K562 (cell line): ENCODE measurements around the gene TERB1. TPM values are rescaled to one million over a fixed set of nuclear protein-coding genes. Genes with fewer than 3 reads are reported as not detected.

Experiments
- ATAC-seq: fragments of 200-7000 bp; cut with Tn5 transposase; 3 replicates; pipeline ENCODE4 v1.9.1; 2020; ENCODE audit warnings: moderate library complexity
- BruUV-seq: library from RNA; stranded (reverse); fragments of 400-500 nt; replicated peaks from 2 replicates; lab custom pipeline; 2021; lab: Mats Ljungman, UMichigan
- CTCF ChIA-PET: fragments of 300-600 bp; formaldehyde crosslinking; extraction: SDS; loops from one replicate; lab custom pipeline; 2021; ENCODE audit warnings: low intra/inter-chr PET ratio; lab: Yijun Ruan, JAX
- POLR2A ChIA-PET: fragments of 300-600, 350-650 bp; sonication (Branson Sonifier 250); formaldehyde crosslinking; extraction: SDS; loops from one replicate; lab custom pipeline; 2021; ENCODE audit warnings: antibody characterized with exemption, inconsistent platforms; lab: Yijun Ruan, JAX
- DNase-seq, 4 experiments: peaks; one replicate each; pipeline versions ENCODE4 v3.0.0 to v3.0.0-alpha.2; 2011 to 2018; ENCODE audit warnings: low spot score in 3 of 4, mixed read lengths in 3 of 4; ENCODE audit errors: extremely low read depth in 1 of 4
- FAIRE-seq: peaks from 2 replicates; lab custom pipeline; 2011; peaks lifted over from hg19 to GRCh38; lab: Jason Lieb, UNC
- H2AFZ ChIP-seq: 2 replicates; pipeline ENCODE4 v1.6.0; 2011; ENCODE audit warnings: low read depth, low read length, control low read depth, inconsistent platforms
- H3K27ac ChIP-seq: fragments of 200-600 bp; 3 replicates; pipeline ENCODE4 v1.8.0; 2011; ENCODE audit warnings: low read depth, mild to moderate bottlenecking, control low read depth, inconsistent platforms, low read length, moderate library complexity, mixed read lengths; ENCODE audit errors: extremely low read depth
- H3K27me3 ChIP-seq, 2 experiments: fragments of 300-600 bp in 1 of 2; 2 replicates in 1 of 2; 3 replicates in 1 of 2; pipeline versions ENCODE4 v1.6.0 to v1.8.0; 2011; ENCODE audit warnings: inconsistent platforms in 2 of 2, low read length in 2 of 2, mild to moderate bottlenecking in 1 of 2, mixed read lengths in 1 of 2, moderate library complexity in 1 of 2; ENCODE audit not compliant: control insufficient read depth in 2 of 2, insufficient read depth in 2 of 2
- H3K36me3 ChIP-seq: fragments of 300-600 bp; 3 replicates; pipeline ENCODE4 v1.8.0; 2011; ENCODE audit warnings: mild to moderate bottlenecking, low read length, inconsistent platforms; ENCODE audit not compliant: control insufficient read depth, insufficient read depth
- H3K4me1 ChIP-seq, 2 experiments: fragments of 200-600 bp in 1 of 2; replicated peaks in 1 of 2; 2 replicates in 1 of 2; 3 replicates in 1 of 2; pipeline versions ENCODE4 v1.5.1 to v1.8.0; 2011; ENCODE audit warnings: inconsistent platforms in 2 of 2, low read length in 2 of 2, mild to moderate bottlenecking in 1 of 2, mixed read lengths in 1 of 2, moderate library complexity in 1 of 2; ENCODE audit not compliant: control insufficient read depth in 2 of 2, insufficient read depth in 2 of 2
- H3K4me2 ChIP-seq: 2 replicates; pipeline ENCODE4 v1.6.1; 2011; ENCODE audit warnings: low read length, control low read depth, inconsistent platforms, mixed read lengths; ENCODE audit not compliant: insufficient read depth
- H3K4me3 ChIP-seq: fragments of 200-600 bp; sonication (generic), shearing (Covaris generic); 2 replicates; pipeline ENCODE4 v1.5.1; 2016; ENCODE audit warnings: control low read depth, inconsistent platforms
- H3K79me2 ChIP-seq: fragments of 200-600 bp; 3 replicates; pipeline ENCODE4 v1.8.0; 2011; ENCODE audit warnings: low read length, inconsistent platforms; ENCODE audit not compliant: control insufficient read depth, insufficient read depth
- H3K9ac ChIP-seq, 2 experiments: 2 replicates each; pipeline versions ENCODE4 v1.6.0 to v1.6.1; 2011; ENCODE audit warnings: low read depth in 2 of 2, low read length in 2 of 2, control low read depth in 1 of 2, inconsistent platforms in 1 of 2, mild to moderate bottlenecking in 1 of 2, mixed read lengths in 1 of 2; ENCODE audit not compliant: insufficient read depth in 1 of 2
- H3K9me1 ChIP-seq: one replicate; pipeline ENCODE4 v1.6.0; 2011; ENCODE audit warnings: inconsistent platforms, mild to moderate bottlenecking, low read length, moderate library complexity; ENCODE audit not compliant: control insufficient read depth, insufficient read depth
- H3K9me3 ChIP-seq: replicated peaks from 2 replicates; pipeline ENCODE4 v1.5.1; 2011; ENCODE audit warnings: low read depth, low read length, inconsistent platforms; ENCODE audit not compliant: control insufficient read depth, insufficient read depth
- H4K20me1 ChIP-seq: replicated peaks from 2 replicates; pipeline ENCODE4 v1.6.1; 2011; ENCODE audit warnings: low read length, inconsistent platforms, mixed read lengths; ENCODE audit not compliant: control insufficient read depth, insufficient read depth
- ARNT ChIP-seq, 2 experiments: fragments of 450-650 bp; IDR thresholded peaks; 2 replicates each; pipeline ENCODE4 v1.6.1; 2016; ENCODE audit warnings: mild to moderate bottlenecking in 1 of 2
- ID3 ChIP-seq, 2 experiments: fragments of 250-450 bp in 1 of 2; fragments of 450-650 bp in 1 of 2; sonication (Bioruptor Pico) in 1 of 2; IDR thresholded peaks; 2 replicates each; pipeline versions ENCODE4 v1.6.1 to v1.8.0; 2016 to 2021; ENCODE audit warnings: mild to moderate bottlenecking in 2 of 2, moderate library complexity in 2 of 2, missing compliant biosample characterization in 1 of 2, missing genetic modification characterization in 1 of 2
- JUN ChIP-seq, 2 experiments: sonication (generic) in 1 of 2; formaldehyde crosslinking in 1 of 2; IDR thresholded peaks; 2 replicates each; pipeline versions ENCODE4 v1.6.1 to v1.8.0; 2012 to 2022; ENCODE audit warnings: borderline replicate concordance in 2 of 2, mild to moderate bottlenecking in 2 of 2, improper control_type of control experiment in 1 of 2, low read depth in 1 of 2, low read length in 1 of 2, missing genetic modification reagents in 1 of 2
- PATZ1 ChIP-seq: fragments of 250-450 bp; sonication (Bioruptor Pico); IDR thresholded peaks from 2 replicates; pipeline ENCODE4 v1.5.0; 2020; ENCODE audit warnings: mild to moderate bottlenecking, borderline replicate concordance
- RBM15 ChIP-seq: fragments of 200-400 bp; formaldehyde crosslinking; IDR thresholded peaks from 2 replicates; pipeline ENCODE4 v1.6.1; 2018; ENCODE audit warnings: mild to moderate bottlenecking, low read length, moderate library complexity; ENCODE audit not compliant: insufficient read depth
- ZBTB7A ChIP-seq: IDR thresholded peaks from 2 replicates; pipeline ENCODE4 v1.6.1; 2011; ENCODE audit warnings: low read depth, mild to moderate bottlenecking, low read length, moderate library complexity, borderline replicate concordance; ENCODE audit not compliant: control insufficient read depth
- ZNF217 ChIP-seq: sonication (generic); formaldehyde crosslinking; IDR thresholded peaks from 2 replicates; pipeline ENCODE4 v1.8.0; 2022; ENCODE audit warnings: mild to moderate bottlenecking, missing genetic modification reagents
- ZNF609 ChIP-seq: sonication (generic); formaldehyde crosslinking; IDR thresholded peaks from 2 replicates; pipeline ENCODE4 v1.8.1; 2023; ENCODE audit warnings: missing genetic modification reagents, mild to moderate bottlenecking, borderline replicate concordance
- WGBS: fragments of 100-300 bp; shearing (Covaris generic); methylation state at CpG from one replicate; pipeline ENCODE4 v1.1.6; 2016; ENCODE audit warnings: low coverage, mixed read lengths; ENCODE audit not compliant: insufficient coverage; ENCODE audit errors: missing lambda C conversion rate; 5-methylcytosine and 5-hydroxymethylcytosine counted together
- in situ Hi-C: fragments of 300-500 bp; cut with MboI; formaldehyde crosslinking; loops from 4 replicates; pipeline ENCODE4 v1.15.0; 2018; ENCODE audit warnings: inconsistent platforms, mixed read lengths
- intact Hi-C: fragments of 100-400 bp; cut with micrococcal nuclease; formaldehyde crosslinking; loops from 2 replicates; pipeline ENCODE4 v1.14.2; 2022
- polyA plus RNA-seq, 8 experiments: library from polyadenylated mRNA; depleted of rRNA in 4 of 8; stranded (reverse) in 5 of 8; unstranded in 3 of 8; fragments of >200 nt; fragmentation: Nextera tagmentation in 2 of 8; fragmentation: Illumina TruSeq in 1 of 8; extraction: Ambion mirVana in 2 of 8; extraction: Trizol in 1 of 8; gene quantifications; 2 replicates each; pipeline versions ENCODE4 v1.2.1 to v1.2.3, GENCODE V29; 2011 to 2014; ENCODE audit warnings: inconsistent platforms in 1 of 8, missing spikeins in 1 of 8
- total RNA-seq, 7 experiments: library from RNA; depleted of rRNA in 6 of 7; stranded (reverse); fragments of >200 nt in 6 of 7; fragmentation: Illumina TruSeq in 2 of 7; extraction: Trizol in 2 of 7; gene quantifications; 2 replicates each; pipeline versions ENCODE4 v1.2.1 to v1.2.3, GENCODE V29; 2011 to 2021; ENCODE audit warnings: low replicate concordance in 1 of 7

TERB1 gene
- total and polyA plus RNA-seq, 9 of the 15 experiments (the other 6 are each of a cell fraction or from before 2014, with no cell fraction given) = not detected

- TF ChIP-seq PATZ1 (CRISPR knock-in tag) (no peak), ARNT (IDR thresholded peaks at IDR 0.05) (no peak), JUN (IDR thresholded peaks at IDR 0.05; ENCODE audit: borderline replicate concordance, low read depth, low read length) (no peak), JUN (CRISPR knock-in tag; IDR thresholded peaks at IDR 0.05; ENCODE audit: borderline replicate concordance) (no peak)
Observed at GRCh38 chr16:66849021-66849420, 47.6 kb upstream of the TERB1 start (continued).

- POLR2A ChIA-PET = no interaction called here
- no peak for ATAC-seq
- DNase-seq = peak in 1 of 4 experiments; percentile 14
- no peak overlapping the region for H3K4me3 ChIP-seq
- H3K27ac ChIP-seq = no peak overlapping the region
- TF ChIP-seq ZBTB7A (peak; percentile 46; the same call in 1 of the 2 replicates), RBM15 (no peak), ID3 (CRISPR knock-in tag; IDR thresholded peaks at IDR 0.05) (no peak), ID3 (tag; IDR thresholded peaks at IDR 0.05) (no peak), ZNF217 (CRISPR knock-in tag) (no peak), ZNF609 (CRISPR knock-in tag) (no peak)
- intact Hi-C loops (no loop called here), in situ Hi-C loops (no loop called here)
- H3K27me3 ChIP-seq = peaks cover 18 to 20% of the 10 kb centered on the region in 2 experiments; a peak in 4 of 5 replicates
- WGBS = 28% methylated on average over 2 of the region's 2 CpGs
- no peaks in the 10 kb centered on the region for H3K36me3 ChIP-seq
- no peak for FAIRE-seq
- H3K9ac ChIP-seq = peak overlapping the region in 1 of 2 experiments; percentile 53; a peak in 2 of 4 replicates
- peak overlapping the region; percentile 1; the same call in 1 of the 2 replicates for H2AFZ ChIP-seq
- CTCF ChIA-PET = no interaction called here
- H3K4me2 ChIP-seq = no peak overlapping the region
- H3K4me1 ChIP-seq = peaks cover 12 to 17% of the 10 kb centered on the region in 2 experiments; a peak in 3 of 5 replicates
- H3K79me2 ChIP-seq = no peaks in the 10 kb centered on the region
- 0 out of 2 replicates have a peak, but pooled peaks cover 4% of the 10 kb centered on the region for H4K20me1 ChIP-seq
- BruUV-seq = no TSS peak
- no peaks in the 10 kb centered on the region for H3K9me1 ChIP-seq
- no peaks in the 10 kb centered on the region for H3K9me3 ChIP-seq
Observed at GRCh38 chr16:66848172-66848571, 46.8 kb upstream of the TERB1 start.
